ENCODE measurements around the gene DOC2A. TPM values are rescaled to one million over a fixed set of nuclear protein-coding genes. Genes with fewer than 3 reads are reported as not detected.

The DOC2A gene
- total RNA-seq, 1 donor from 2014 or later = 0.48 TPM

- DNase-seq (ENCODE audit: low spot score) = peak; percentile 33
Observed at GRCh38 chr16:29989111-29989858, 21.5 kb downstream of the DOC2A start.

- DNase-seq (ENCODE audit: low spot score) = no peak
Observed at GRCh38 chr16:29988346-29989075, 22.3 kb downstream of the DOC2A start.

GRCh38 chr16:29987371-29988085 lies 23.3 kb downstream of the DOC2A start:
- no peak for DNase-seq (ENCODE audit: low spot score)

GRCh38 chr16:29986931-29987330 lies 23.9 kb downstream of the DOC2A start:
- no peak for DNase-seq (ENCODE audit: low spot score)

- no peak for DNase-seq (ENCODE audit: low spot score)
Observed at GRCh38 chr16:29986231-29986630, 24.6 kb downstream of the DOC2A start.

GRCh38 chr16:29985271-29985811 lies 25.5 kb downstream of the DOC2A start:
- no peak for DNase-seq (ENCODE audit: low spot score)

GRCh38 chr16:29984764-29985147 lies 26.1 kb downstream of the DOC2A start:
- DNase-seq (ENCODE audit: low spot score) = no peak

- DNase-seq (ENCODE audit: low spot score) = no peak
Observed at GRCh38 chr16:29984137-29984763, 26.6 kb downstream of the DOC2A start.

GRCh38 chr16:29983420-29984136 lies 27.2 kb downstream of the DOC2A start:
- no peak for DNase-seq (ENCODE audit: low spot score)

GRCh38 chr16:29982560-29983419 lies 28.0 kb downstream of the DOC2A start:
- no peak for DNase-seq (ENCODE audit: low spot score)

- DNase-seq (ENCODE audit: low spot score) = no peak
Observed at GRCh38 chr16:29978564-29979270, 32.1 kb downstream of the DOC2A start.

GRCh38 chr16:29978081-29978480 lies 32.7 kb downstream of the DOC2A start:
- DNase-seq (ENCODE audit: low spot score) = no peak

GRCh38 chr16:29977063-29977825 lies 33.6 kb downstream of the DOC2A start:
- DNase-seq (ENCODE audit: low spot score) = no peak

- no peak for DNase-seq (ENCODE audit: low spot score)
Observed at GRCh38 chr16:29975811-29976511, 34.9 kb downstream of the DOC2A start.

- DNase-seq (ENCODE audit: low spot score) = no peak
Observed at GRCh38 chr16:29975134-29975538, 35.7 kb downstream of the DOC2A start.

- peak; percentile 44 for DNase-seq (ENCODE audit: low spot score)
Observed at GRCh38 chr16:29974291-29975133, 36.3 kb downstream of the DOC2A start.
